K562 (cell line): ENCODE results near the gene CHTOP. TPM values are rescaled to one million over a fixed set of nuclear protein-coding genes. Genes with fewer than 3 reads are reported as not detected.

Experiments
- BDP1 ChIP-seq: IDR thresholded peaks from 3 replicates; pipeline ENCODE4 v1.6.1; 2011; ENCODE audit not compliant: insufficient read length, insufficient read depth
- BHLHE40 ChIP-seq: IDR thresholded peaks from 2 replicates; pipeline ENCODE4 v1.6.1; 2011; ENCODE audit warnings: low read length, improper control_type of control experiment
- CHD2 ChIP-seq: IDR thresholded peaks from 2 replicates; pipeline ENCODE4 v1.6.1; 2011; ENCODE audit warnings: low read depth, low read length
- FOXJ2 ChIP-seq: fragments of 200-800 bp; sonication (Bioruptor generic); IDR thresholded peaks from 2 replicates; pipeline ENCODE4 v1.6.1; 2016; ENCODE audit warnings: missing genetic modification characterization, missing compliant biosample characterization
- KLF6 ChIP-seq: fragments of 250-450 bp; sonication (Bioruptor Pico); IDR thresholded peaks from 2 replicates; pipeline ENCODE4 v1.4.0; 2020; ENCODE audit warnings: mild to moderate bottlenecking, moderate library complexity, borderline replicate concordance
- L3MBTL2 ChIP-seq: fragments of 450-650 bp; IDR thresholded peaks from 2 replicates; pipeline ENCODE4 v1.6.1; 2016; ENCODE audit warnings: mild to moderate bottlenecking, moderate library complexity
- MTF1 ChIP-seq: fragments of 250-450 bp; sonication (Bioruptor Pico); IDR thresholded peaks from 2 replicates; pipeline ENCODE4 v1.9.0; 2021; ENCODE audit warnings: moderate library complexity, mild to moderate bottlenecking, inconsistent platforms, borderline replicate concordance
- PTRF ChIP-seq: fragments of 450-650 bp; IDR thresholded peaks from 2 replicates; pipeline ENCODE4 v1.6.1; 2016; ENCODE audit warnings: mild to moderate bottlenecking, missing genetic modification characterization, missing compliant biosample characterization
- RCOR1 ChIP-seq, 2 experiments: IDR thresholded peaks; 2 replicates each; pipeline ENCODE4 v1.6.1; 2012; ENCODE audit warnings: low read depth in 2 of 2, low read length in 2 of 2, borderline replicate concordance in 1 of 2, improper control_type of control experiment in 1 of 2
- SLC30A9 ChIP-seq: fragments of 250-450 bp; sonication (Bioruptor Pico); IDR thresholded peaks from 2 replicates; pipeline ENCODE4 v1.8.0; 2022; ENCODE audit warnings: mild to moderate bottlenecking, moderate library complexity
- SPI1 ChIP-seq: IDR thresholded peaks from 2 replicates; pipeline ENCODE4 v1.6.1; 2011; ENCODE audit warnings: low read depth, low read length, control low read depth, borderline replicate concordance
- ZNF347 ChIP-seq: fragments of 450-650 bp; formaldehyde crosslinking; IDR thresholded peaks from 2 replicates; pipeline ENCODE4 v1.4.0; 2020; ENCODE audit warnings: low read depth, mild to moderate bottlenecking, moderate library complexity
- ZNF695 ChIP-seq: fragments of 450-650 bp; formaldehyde crosslinking; IDR thresholded peaks from 2 replicates; pipeline ENCODE4 v1.4.0; 2020; ENCODE audit warnings: mild to moderate bottlenecking, moderate library complexity
- polyA plus RNA-seq, 8 experiments: library from polyadenylated mRNA; depleted of rRNA in 4 of 8; stranded (reverse) in 5 of 8; unstranded in 3 of 8; fragments of >200 nt; fragmentation: Nextera tagmentation in 2 of 8; fragmentation: Illumina TruSeq in 1 of 8; extraction: Ambion mirVana in 2 of 8; extraction: Trizol in 1 of 8; gene quantifications; 2 replicates each; pipeline versions ENCODE4 v1.2.1 to v1.2.3, GENCODE V29; 2011 to 2014; ENCODE audit warnings: inconsistent platforms in 1 of 8, missing spikeins in 1 of 8
- total RNA-seq, 7 experiments: library from RNA; depleted of rRNA in 6 of 7; stranded (reverse); fragments of >200 nt in 6 of 7; fragmentation: Illumina TruSeq in 2 of 7; extraction: Trizol in 2 of 7; gene quantifications; 2 replicates each; pipeline versions ENCODE4 v1.2.1 to v1.2.3, GENCODE V29; 2011 to 2021; ENCODE audit warnings: low replicate concordance in 1 of 7
- TF ChIP-seq, protein P1 (sequence below): fragments of 450-650 bp; IDR thresholded peaks from 2 replicates; pipeline ENCODE4 v1.6.1; 2016; ENCODE audit warnings: low read depth, mild to moderate bottlenecking, moderate library complexity
- TF ChIP-seq, protein P2 (sequence below): fragments of 250-450 bp; sonication (Bioruptor Pico); IDR thresholded peaks from 2 replicates; pipeline ENCODE4 v1.4.0; 2020
- TF ChIP-seq, protein P3 (sequence below), 2 experiments: fragments of 450-650 bp in 1 of 2; sonication (generic) in 1 of 2; formaldehyde crosslinking in 1 of 2; IDR thresholded peaks in 1 of 2; conservative IDR thresholded peaks in 1 of 2; 2 replicates each; pipeline versions ENCODE4 v1.6.1 to v1.8.1; 2016 to 2023; ENCODE audit warnings: mild to moderate bottlenecking in 2 of 2, moderate library complexity in 2 of 2, inconsistent platforms in 1 of 2, missing genetic modification reagents in 1 of 2
- TF ChIP-seq, protein P4 (sequence below), 2 experiments: fragments of 200-800 bp in 1 of 2; sonication (Bioruptor generic) in 1 of 2; sonication (generic) in 1 of 2; formaldehyde crosslinking in 1 of 2; IDR thresholded peaks in 1 of 2; conservative IDR thresholded peaks in 1 of 2; 2 replicates each; pipeline versions ENCODE4 v1.5.0 to v1.6.1; 2016 to 2020; ENCODE audit warnings: missing compliant biosample characterization in 1 of 2, missing genetic modification characterization in 1 of 2, missing genetic modification reagents in 1 of 2

CHTOP gene
- total and polyA plus RNA-seq, 9 of the 15 experiments (the other 6 are each of a cell fraction or from before 2014, with no cell fraction given) = 10.2 to 91.8 (median 60.8) TPM

DNA sequence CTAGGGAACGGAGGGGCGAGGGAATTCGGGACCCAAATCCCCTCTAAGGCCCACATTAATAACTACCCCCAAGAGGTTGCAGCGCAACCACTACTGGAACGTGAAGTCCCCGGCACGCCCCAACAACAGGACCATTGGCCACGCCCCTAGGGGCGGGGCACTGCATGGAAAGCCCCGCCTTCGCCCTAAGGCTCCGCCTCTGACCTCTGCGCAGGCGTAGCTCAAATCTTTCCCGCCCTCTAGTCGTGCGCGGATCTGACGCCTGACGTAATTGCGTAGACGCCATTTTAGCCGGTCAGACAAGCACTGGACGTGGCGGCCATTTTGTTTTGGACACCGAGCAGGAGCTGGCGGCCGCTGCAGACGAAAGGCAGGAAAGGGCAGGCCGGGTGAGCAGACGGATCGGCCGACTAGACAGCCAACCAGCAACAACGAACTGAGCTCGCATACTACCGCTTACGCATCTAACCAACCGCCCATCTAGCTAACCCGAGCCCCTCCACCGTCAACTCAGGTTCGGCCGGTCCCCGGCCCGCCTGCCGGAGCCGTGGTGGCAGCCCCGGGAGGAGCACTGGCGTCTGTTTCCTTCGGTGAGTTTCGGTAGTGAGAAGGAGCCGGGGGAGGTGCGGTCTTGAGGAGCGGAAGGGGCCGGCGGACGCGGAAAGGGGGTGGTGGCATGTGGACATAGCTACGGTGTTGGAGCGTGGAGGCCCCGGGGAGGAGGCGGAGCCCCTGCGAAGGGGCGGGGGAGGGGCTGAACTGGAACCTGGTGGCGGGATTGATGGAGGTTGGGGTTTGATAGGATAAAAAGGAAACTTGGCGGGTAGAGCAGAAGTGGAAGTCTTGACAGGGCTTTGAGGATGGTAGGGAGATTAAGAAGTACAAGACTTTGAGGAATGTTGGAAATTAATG lies at the start of gene CHTOP (continued):
- TF ChIP-seq, protein P1, sequence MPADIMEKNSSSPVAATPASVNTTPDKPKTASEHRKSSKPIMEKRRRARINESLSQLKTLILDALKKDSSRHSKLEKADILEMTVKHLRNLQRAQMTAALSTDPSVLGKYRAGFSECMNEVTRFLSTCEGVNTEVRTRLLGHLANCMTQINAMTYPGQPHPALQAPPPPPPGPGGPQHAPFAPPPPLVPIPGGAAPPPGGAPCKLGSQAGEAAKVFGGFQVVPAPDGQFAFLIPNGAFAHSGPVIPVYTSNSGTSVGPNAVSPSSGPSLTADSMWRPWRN = peak; percentile 33; the same call in 1 of the 2 replicates
- TF ChIP-seq SPI1 (no peak), RCOR1 (IDR thresholded peaks at IDR 0.05; ENCODE audit: borderline replicate concordance in 1 of 2, low read depth in 2 of 2, low read length in 2 of 2) (peak in 1 of 2 experiments; percentile 4; a peak in 1 of 4 replicates), FOXJ2 (tag) (peak; percentile 72), MTF1 (CRISPR knock-in tag) (no peak), L3MBTL2 (peak; percentile 68), SLC30A9 (no peak), BHLHE40 (peak; percentile 72), ZNF695 (no peak), BDP1 (no peak), CHD2 (peak; percentile 28; the same call in 1 of the 2 replicates), PTRF (tag) (no peak), ZNF347 (CRISPR knock-in tag) (no peak), KLF6 (CRISPR knock-in tag) (no peak)
- TF ChIP-seq, protein P2, sequence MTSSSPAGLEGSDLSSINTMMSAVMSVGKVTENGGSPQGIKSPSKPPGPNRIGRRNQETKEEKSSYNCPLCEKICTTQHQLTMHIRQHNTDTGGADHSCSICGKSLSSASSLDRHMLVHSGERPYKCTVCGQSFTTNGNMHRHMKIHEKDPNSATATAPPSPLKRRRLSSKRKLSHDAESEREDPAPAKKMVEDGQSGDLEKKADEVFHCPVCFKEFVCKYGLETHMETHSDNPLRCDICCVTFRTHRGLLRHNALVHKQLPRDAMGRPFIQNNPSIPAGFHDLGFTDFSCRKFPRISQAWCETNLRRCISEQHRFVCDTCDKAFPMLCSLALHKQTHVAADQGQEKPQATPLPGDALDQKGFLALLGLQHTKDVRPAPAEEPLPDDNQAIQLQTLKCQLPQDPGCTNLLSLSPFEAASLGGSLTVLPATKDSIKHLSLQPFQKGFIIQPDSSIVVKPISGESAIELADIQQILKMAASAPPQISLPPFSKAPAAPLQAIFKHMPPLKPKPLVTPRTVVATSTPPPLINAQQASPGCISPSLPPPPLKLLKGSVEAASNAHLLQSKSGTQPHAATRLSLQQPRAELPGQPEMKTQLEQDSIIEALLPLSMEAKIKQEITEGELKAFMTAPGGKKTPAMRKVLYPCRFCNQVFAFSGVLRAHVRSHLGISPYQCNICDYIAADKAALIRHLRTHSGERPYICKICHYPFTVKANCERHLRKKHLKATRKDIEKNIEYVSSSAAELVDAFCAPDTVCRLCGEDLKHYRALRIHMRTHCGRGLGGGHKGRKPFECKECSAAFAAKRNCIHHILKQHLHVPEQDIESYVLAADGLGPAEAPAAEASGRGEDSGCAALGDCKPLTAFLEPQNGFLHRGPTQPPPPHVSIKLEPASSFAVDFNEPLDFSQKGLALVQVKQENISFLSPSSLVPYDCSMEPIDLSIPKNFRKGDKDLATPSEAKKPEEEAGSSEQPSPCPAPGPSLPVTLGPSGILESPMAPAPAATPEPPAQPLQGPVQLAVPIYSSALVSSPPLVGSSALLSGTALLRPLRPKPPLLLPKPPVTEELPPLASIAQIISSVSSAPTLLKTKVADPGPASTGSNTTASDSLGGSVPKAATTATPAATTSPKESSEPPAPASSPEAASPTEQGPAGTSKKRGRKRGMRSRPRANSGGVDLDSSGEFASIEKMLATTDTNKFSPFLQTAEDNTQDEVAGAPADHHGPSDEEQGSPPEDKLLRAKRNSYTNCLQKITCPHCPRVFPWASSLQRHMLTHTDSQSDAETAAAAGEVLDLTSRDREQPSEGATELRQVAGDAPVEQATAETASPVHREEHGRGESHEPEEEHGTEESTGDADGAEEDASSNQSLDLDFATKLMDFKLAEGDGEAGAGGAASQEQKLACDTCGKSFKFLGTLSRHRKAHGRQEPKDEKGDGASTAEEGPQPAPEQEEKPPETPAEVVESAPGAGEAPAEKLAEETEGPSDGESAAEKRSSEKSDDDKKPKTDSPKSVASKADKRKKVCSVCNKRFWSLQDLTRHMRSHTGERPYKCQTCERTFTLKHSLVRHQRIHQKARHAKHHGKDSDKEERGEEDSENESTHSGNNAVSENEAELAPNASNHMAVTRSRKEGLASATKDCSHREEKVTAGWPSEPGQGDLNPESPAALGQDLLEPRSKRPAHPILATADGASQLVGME (CRISPR knock-in tag) = no peak
- TF ChIP-seq, protein P3, sequence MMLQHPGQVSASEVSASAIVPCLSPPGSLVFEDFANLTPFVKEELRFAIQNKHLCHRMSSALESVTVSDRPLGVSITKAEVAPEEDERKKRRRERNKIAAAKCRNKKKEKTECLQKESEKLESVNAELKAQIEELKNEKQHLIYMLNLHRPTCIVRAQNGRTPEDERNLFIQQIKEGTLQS (IDR thresholded peaks at IDR 0.05) = peak; percentile 54; the same call in 1 of the 2 replicates
- TF ChIP-seq, protein P3 (CRISPR knock-in tag; conservative IDR thresholded peaks at IDR 0.05) = peak; percentile 85
- TF ChIP-seq, protein P4, sequence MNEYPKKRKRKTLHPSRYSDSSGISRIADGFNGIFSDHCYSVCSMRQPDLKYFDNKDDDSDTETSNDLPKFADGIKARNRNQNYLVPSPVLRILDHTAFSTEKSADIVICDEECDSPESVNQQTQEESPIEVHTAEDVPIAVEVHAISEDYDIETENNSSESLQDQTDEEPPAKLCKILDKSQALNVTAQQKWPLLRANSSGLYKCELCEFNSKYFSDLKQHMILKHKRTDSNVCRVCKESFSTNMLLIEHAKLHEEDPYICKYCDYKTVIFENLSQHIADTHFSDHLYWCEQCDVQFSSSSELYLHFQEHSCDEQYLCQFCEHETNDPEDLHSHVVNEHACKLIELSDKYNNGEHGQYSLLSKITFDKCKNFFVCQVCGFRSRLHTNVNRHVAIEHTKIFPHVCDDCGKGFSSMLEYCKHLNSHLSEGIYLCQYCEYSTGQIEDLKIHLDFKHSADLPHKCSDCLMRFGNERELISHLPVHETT (CRISPR knock-in tag; conservative IDR thresholded peaks at IDR 0.05 in 1 of 2, IDR thresholded peaks at IDR 0.05 in 1 of 2) = peak in 1 of 2 experiments; percentile 94; a peak in 2 of 4 replicates
